Activated CD4-positive, alpha-beta T cell treated with anti-CD3 and anti-CD28 coated beads for 36 hours (primary cell): ENCODE results near the gene PSTK. TPM values are rescaled to one million over a fixed set of nuclear protein-coding genes. Genes with fewer than 3 reads are reported as not detected.

Experiments used
- ATAC-seq: fragments of 200-7000 bp; cut with Tn5 transposase; one replicate; pipeline ENCODE4 v1.10.0; 2021; ENCODE audit warnings: mild to moderate bottlenecking, moderate library complexity
- CTCF ChIA-PET: fragments of 350-600 bp; sonication (Branson Sonifier 250); formaldehyde crosslinking; loops from one replicate; lab custom pipeline; 2021; ENCODE audit warnings: antibody characterized with exemption; lab: Charles Lee
- POLR2A ChIA-PET: fragments of 350-600 bp; sonication (Branson Sonifier 250); formaldehyde crosslinking; loops from one replicate; lab custom pipeline; 2021; ENCODE audit warnings: antibody characterized with exemption, inconsistent platforms; lab: Charles Lee
- DNase-seq: peaks from one replicate; pipeline ENCODE4 v3.0.0-alpha.2; 2020
- H3K27ac Mint-ChIP-seq: one replicate; pipeline ENCODE4 v1.8.0; 2021; ENCODE audit warnings: mixed read lengths
- H3K27me3 Mint-ChIP-seq: one replicate; pipeline ENCODE4 v1.8.0; 2021; ENCODE audit warnings: mixed read lengths
- H3K36me3 Mint-ChIP-seq: one replicate; pipeline ENCODE4 v1.8.0; 2021; ENCODE audit warnings: low read depth, mixed read lengths
- H3K4me1 Mint-ChIP-seq: one replicate; pipeline ENCODE4 v1.8.0; 2021; ENCODE audit warnings: mixed read lengths
- H3K4me3 Mint-ChIP-seq: one replicate; pipeline ENCODE4 v1.8.0; 2021; ENCODE audit warnings: mild to moderate bottlenecking, moderate library complexity, mixed read lengths
- H3K9me3 Mint-ChIP-seq: one replicate; pipeline ENCODE4 v1.8.0; 2021; ENCODE audit warnings: low read depth, mixed read lengths
- intact Hi-C, 2 experiments: fragments of 100-400 bp; cut with DNase I in 1 of 2; cut with micrococcal nuclease in 1 of 2; formaldehyde crosslinking; loops; one replicate each; pipeline versions ENCODE4 v1.14.2 to v1.15.1; 2022 to 2024; cut with DNase I, micrococcal nuclease
- total RNA-seq, 2 experiments: library from RNA; stranded (reverse); gene quantifications; one replicate each; pipeline ENCODE4 v1.2.3, GENCODE V29; 2021

The PSTK gene
- total RNA-seq, 2 experiments from 2014 or later = 2.8 to 2.9 TPM

- peaks cover 3% of the 10 kb centered on the region for H3K36me3 Mint-ChIP-seq
- DNase-seq = no peak
- H3K27ac Mint-ChIP-seq = no peak overlapping the region
- no peaks in the 10 kb centered on the region for H3K4me1 Mint-ChIP-seq
- H3K9me3 Mint-ChIP-seq = no peaks in the 10 kb centered on the region
- POLR2A ChIA-PET = no interaction called here
- CTCF ChIA-PET = no interaction called here
- ATAC-seq = no peak
- intact Hi-C loops = no loop called here
- H3K27me3 Mint-ChIP-seq = no peaks in the 10 kb centered on the region
- no peak overlapping the region for H3K4me3 Mint-ChIP-seq
These were observed 39.1 kb downstream of the PSTK start for GRCh38 chr10:123019264-123019663.

DNA sequence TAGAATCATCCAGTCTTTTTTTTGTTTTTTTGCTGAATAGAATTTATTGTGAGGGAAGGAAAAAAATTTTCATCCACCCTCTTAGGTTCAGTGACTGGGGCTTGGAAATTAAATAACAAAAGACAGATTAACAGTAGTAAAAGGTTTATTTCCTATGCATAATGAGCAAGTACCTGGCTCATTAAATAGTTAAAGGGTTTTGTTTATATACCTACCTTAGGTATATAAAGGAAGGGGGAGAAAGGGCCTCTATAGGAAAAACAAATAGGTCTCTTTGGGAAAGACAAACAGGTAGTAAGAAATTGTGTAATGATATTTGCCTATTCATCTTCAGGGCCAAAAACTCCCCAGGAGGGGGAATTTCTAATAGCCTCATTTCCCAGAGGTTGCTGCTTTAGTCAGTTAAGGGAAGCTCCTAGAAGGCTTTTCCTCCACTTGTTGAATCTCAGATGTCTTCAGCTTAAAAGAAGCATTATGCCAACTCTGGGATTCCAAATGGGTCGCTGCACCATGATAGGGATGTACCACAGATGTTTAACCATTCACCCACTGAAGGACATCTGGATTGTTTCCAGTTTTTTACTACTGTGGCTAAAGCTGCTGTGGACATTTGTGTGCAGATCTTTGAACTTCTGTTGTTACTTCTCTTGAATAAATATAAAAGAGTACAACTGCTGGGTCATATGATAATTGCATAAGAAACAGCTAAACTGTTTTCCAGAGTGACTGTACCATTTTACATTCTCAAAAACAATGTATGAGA, 39.9 kb downstream of the PSTK start:
- peaks cover 3% of the 10 kb centered on the region for H3K36me3 Mint-ChIP-seq
- no peak for DNase-seq
- CTCF ChIA-PET = interaction anchor here (0.7 kb wide), 2 partner anchors 7 to 1750 kb away, joined by 3 read pairs; no protein-coding TSS in a partner anchor
- H3K27ac Mint-ChIP-seq = no peak overlapping the region
- no peak for ATAC-seq
- no peaks in the 10 kb centered on the region for H3K4me1 Mint-ChIP-seq
- no peaks in the 10 kb centered on the region for H3K27me3 Mint-ChIP-seq
- intact Hi-C loops = no loop called here
- POLR2A ChIA-PET = no interaction called here
- H3K9me3 Mint-ChIP-seq = no peaks in the 10 kb centered on the region
- no peak overlapping the region for H3K4me3 Mint-ChIP-seq

- ATAC-seq (no peak), DNase-seq (no peak)
- H3K36me3 Mint-ChIP-seq = peaks cover 3% of the 10 kb centered on the region
- intact Hi-C loops = no loop called here
- H3K27ac Mint-ChIP-seq = no peak overlapping the region
- no peaks in the 10 kb centered on the region for H3K27me3 Mint-ChIP-seq
- no peaks in the 10 kb centered on the region for H3K4me1 Mint-ChIP-seq
- ChIA-PET CTCF (interaction anchor here (0.7 to 1.5 kb wide), 4 partner anchors 11 to 540 kb away, joined by 3 to 5 read pairs (median 3); no protein-coding TSS in a partner anchor), POLR2A (no interaction called here)
- no peaks in the 10 kb centered on the region for H3K9me3 Mint-ChIP-seq
- H3K4me3 Mint-ChIP-seq = no peak overlapping the region
These were observed 41.3 kb downstream of the PSTK start for GRCh38 chr10:123021517-123021916.

DNA sequence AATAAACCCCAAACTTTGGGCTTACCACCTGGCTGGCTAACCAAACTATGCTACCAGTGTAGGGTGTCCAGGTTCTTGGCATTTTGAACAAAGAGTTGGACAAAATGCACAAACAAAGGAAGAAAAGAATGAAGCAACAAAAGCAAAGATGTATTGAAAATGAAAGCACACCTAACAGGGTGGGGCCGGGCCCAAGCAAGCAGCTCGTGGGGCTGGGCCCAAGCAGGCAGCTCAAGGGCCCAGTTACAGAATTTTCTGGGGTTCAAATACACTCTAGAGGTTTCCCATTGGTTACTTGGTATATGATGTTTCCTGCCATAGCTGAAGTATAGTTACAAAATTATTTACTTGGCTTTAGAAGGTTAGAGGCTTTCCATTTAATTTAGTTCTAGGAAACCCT, 44.3 kb downstream of the PSTK start:
- Mint-ChIP-seq H3K27me3 (no peaks in the 10 kb centered on the region), H3K27ac (no peak overlapping the region), H3K36me3 (no peaks in the 10 kb centered on the region), H3K9me3 (no peaks in the 10 kb centered on the region), H3K4me3 (no peak overlapping the region), H3K4me1 (no peaks in the 10 kb centered on the region)
- intact Hi-C loops = no loop called here
- ChIA-PET POLR2A (no interaction called here), CTCF (no interaction called here)
- ATAC-seq (no peak), DNase-seq (no peak)

DNA sequence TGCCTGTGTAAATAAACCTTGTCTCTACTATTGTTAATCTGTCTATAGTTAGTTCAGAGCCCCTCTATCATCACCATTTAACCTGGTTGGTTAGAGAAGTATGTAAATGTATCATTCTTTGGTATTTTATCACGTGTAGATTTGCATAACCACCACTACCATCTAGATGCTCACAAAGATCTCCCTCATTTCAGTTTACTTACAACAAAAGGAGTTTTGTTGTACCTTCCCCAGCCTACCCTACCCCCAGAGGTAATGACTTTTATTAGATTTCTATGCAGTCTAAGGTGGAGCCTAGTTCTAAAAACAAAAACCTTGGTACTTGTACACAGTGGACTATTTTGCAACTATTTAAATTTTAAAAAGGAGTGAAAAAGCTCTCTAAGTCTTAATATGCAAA, 46.1 kb downstream of the PSTK start:
- intact Hi-C loops = no loop called here
- Mint-ChIP-seq H3K27ac (no peak overlapping the region), H3K27me3 (no peaks in the 10 kb centered on the region), H3K4me1 (no peaks in the 10 kb centered on the region), H3K36me3 (no peaks in the 10 kb centered on the region), H3K9me3 (no peaks in the 10 kb centered on the region), H3K4me3 (no peak overlapping the region)
- DNase-seq (no peak), ATAC-seq (no peak)
- POLR2A ChIA-PET = no interaction called here
- CTCF ChIA-PET = no interaction called here

- Mint-ChIP-seq H3K27ac (no peak overlapping the region), H3K9me3 (no peaks in the 10 kb centered on the region), H3K27me3 (no peaks in the 10 kb centered on the region), H3K4me3 (no peak overlapping the region), H3K4me1 (no peaks in the 10 kb centered on the region), H3K36me3 (no peaks in the 10 kb centered on the region)
- ChIA-PET CTCF (no interaction called here), POLR2A (no interaction called here)
- intact Hi-C loops = no loop called here
- ATAC-seq (no peak), DNase-seq (no peak)
These were observed 47.7 kb downstream of the PSTK start for GRCh38 chr10:123027861-123028260.

GRCh38 chr10:123031124-123031523, 50.9 kb downstream of the PSTK start:
- CTCF ChIA-PET = no interaction called here
- Mint-ChIP-seq H3K4me1 (no peaks in the 10 kb centered on the region), H3K27me3 (no peaks in the 10 kb centered on the region), H3K9me3 (no peaks in the 10 kb centered on the region), H3K27ac (no peak overlapping the region), H3K36me3 (peaks cover 5% of the 10 kb centered on the region), H3K4me3 (no peak overlapping the region)
- POLR2A ChIA-PET = no interaction called here
- DNase-seq (no peak), ATAC-seq (no peak)
- intact Hi-C loops = no loop called here

DNA sequence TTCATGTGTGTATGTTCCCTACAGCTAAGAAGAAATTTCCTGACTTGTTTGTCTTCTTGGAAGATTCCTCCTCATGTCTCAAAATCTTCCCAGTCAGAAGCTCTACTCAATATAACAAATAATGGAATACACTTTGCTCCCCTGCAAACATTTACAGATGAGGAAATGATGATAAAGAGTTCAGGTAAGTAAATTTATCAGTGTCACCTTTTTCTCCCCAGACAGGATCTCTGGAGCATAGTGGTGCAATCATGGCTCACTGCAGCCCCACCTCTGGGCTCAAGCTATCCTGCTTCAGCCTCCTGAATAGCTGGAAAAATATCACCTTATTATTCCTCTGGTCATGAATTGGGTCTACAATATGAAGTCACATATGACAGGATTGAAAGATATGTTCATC, 54.1 kb downstream of the PSTK start:
- H3K36me3 Mint-ChIP-seq = peaks cover 11% of the 10 kb centered on the region

DNA sequence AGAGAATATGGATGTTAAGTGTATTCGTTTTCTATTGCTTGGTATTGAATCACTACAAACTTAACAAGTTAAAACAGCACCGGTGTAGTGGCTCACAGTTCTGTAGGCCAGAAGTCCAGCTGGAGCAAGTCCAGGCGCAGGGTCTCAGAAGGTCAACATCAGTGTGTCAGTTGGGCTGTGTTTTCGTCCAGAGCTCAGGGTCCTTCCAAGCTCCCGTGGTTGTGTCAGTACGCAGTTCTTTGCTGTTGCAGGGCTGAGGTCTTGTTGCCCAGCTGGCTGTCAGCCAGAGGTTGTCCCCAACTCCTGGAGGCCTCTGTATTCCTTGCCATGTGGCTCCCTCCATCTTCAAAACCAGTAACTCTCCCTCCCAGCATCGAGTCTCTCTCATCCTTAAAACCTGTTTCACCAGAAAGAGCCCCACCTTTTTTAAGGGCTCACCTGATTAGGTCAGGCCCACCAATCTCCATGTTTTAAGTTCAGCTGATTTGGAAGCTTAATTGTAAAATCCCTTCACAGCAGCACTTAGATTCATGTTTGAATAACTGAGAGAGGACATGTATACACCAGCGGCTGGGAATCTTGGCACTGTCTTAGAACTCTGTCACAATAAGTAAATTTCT, 55.4 kb downstream of the PSTK start:
- Mint-ChIP-seq H3K9me3 (no peaks in the 10 kb centered on the region), H3K27me3 (no peaks in the 10 kb centered on the region), H3K4me3 (no peak overlapping the region), H3K27ac (no peak overlapping the region), H3K36me3 (peaks cover 11% of the 10 kb centered on the region), H3K4me1 (peaks cover 6% of the 10 kb centered on the region)
- ChIA-PET POLR2A (no interaction called here), CTCF (no interaction called here)
- DNase-seq (no peak), ATAC-seq (no peak)
- intact Hi-C loops = no loop called here

More for the DNA sequence above, 54.1 kb downstream of the PSTK start:
- ATAC-seq (no peak), DNase-seq (no peak)
- peaks cover 6% of the 10 kb centered on the region for H3K4me1 Mint-ChIP-seq
- H3K27me3 Mint-ChIP-seq = no peaks in the 10 kb centered on the region
- intact Hi-C loops = no loop called here
- POLR2A ChIA-PET = no interaction called here
- CTCF ChIA-PET = interaction anchor here (0.6 to 1.5 kb wide), 2 partner anchors 9 to 25 kb away, joined by 4 to 8 read pairs; no protein-coding TSS in a partner anchor
- H3K9me3 Mint-ChIP-seq = no peaks in the 10 kb centered on the region
- no peak overlapping the region for H3K4me3 Mint-ChIP-seq
- no peak overlapping the region for H3K27ac Mint-ChIP-seq

GRCh38 chr10:123038782-123039631, 58.8 kb downstream of the PSTK start:
- POLR2A ChIA-PET = no interaction called here
- CTCF ChIA-PET = interaction anchor here (1.1 kb wide), 1 partner anchor 118 kb away, joined by 3 read pairs; no protein-coding TSS in a partner anchor
- Mint-ChIP-seq H3K9me3 (no peaks in the 10 kb centered on the region), H3K4me3 (no peak overlapping the region), H3K4me1 (peaks cover 9% of the 10 kb centered on the region), H3K27me3 (no peaks in the 10 kb centered on the region), H3K27ac (no peak overlapping the region), H3K36me3 (peaks cover 12% of the 10 kb centered on the region)
- intact Hi-C loops = no loop called here
- DNase-seq = no peak
- no peak for ATAC-seq

GRCh38 chr10:123039632-123039930, 59.4 kb downstream of the PSTK start:
- Mint-ChIP-seq H3K27ac (no peak overlapping the region), H3K4me1 (peaks cover 9% of the 10 kb centered on the region), H3K36me3 (peaks cover 12% of the 10 kb centered on the region), H3K27me3 (no peaks in the 10 kb centered on the region), H3K9me3 (no peaks in the 10 kb centered on the region), H3K4me3 (no peak overlapping the region)
- ChIA-PET CTCF (no interaction called here), POLR2A (no interaction called here)
- ATAC-seq = no peak
- intact Hi-C loops = no loop called here
- DNase-seq = no peak
